ENCODE measurements around the gene BID.

DNA sequence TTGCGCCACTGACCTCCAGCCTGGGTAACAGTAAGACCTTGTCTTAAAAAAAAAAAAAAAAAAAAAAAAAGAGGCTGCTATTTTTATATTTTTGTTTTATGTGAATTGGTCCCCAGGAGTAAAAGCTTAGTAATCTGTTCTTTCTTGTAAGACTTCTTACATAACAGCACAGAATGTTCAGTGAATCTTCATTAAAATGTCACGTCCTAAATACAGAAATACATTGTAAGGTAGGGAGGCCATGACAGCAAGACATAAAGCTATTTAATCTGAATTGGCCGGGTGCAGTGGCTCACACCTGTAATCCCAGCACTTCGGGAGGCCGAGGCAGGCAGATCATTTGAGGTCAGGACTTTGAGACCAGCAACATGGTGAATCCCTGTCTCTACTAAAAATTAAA lies 64.2 kb downstream of the BID start:
- TF ChIP-seq, protein P1, sequence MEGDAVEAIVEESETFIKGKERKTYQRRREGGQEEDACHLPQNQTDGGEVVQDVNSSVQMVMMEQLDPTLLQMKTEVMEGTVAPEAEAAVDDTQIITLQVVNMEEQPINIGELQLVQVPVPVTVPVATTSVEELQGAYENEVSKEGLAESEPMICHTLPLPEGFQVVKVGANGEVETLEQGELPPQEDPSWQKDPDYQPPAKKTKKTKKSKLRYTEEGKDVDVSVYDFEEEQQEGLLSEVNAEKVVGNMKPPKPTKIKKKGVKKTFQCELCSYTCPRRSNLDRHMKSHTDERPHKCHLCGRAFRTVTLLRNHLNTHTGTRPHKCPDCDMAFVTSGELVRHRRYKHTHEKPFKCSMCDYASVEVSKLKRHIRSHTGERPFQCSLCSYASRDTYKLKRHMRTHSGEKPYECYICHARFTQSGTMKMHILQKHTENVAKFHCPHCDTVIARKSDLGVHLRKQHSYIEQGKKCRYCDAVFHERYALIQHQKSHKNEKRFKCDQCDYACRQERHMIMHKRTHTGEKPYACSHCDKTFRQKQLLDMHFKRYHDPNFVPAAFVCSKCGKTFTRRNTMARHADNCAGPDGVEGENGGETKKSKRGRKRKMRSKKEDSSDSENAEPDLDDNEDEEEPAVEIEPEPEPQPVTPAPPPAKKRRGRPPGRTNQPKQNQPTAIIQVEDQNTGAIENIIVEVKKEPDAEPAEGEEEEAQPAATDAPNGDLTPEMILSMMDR (IDR thresholded peaks at IDR 0.05; ENCODE audit: insufficient read depth, low read depth, low read length) = no peak
- TF ChIP-seq EZH2 (IDR thresholded peaks at IDR 0.05; ENCODE audit: insufficient read depth, low read length) = no peak
